HEK293 (cell line): Measurements from ENCODE around the gene C11orf54.
A peak's percentile ranks its signal among the peaks of the same experiment; 100 is the strongest.

Experiments used
- CTCF ChIA-PET: fragments of 350-600 bp; formaldehyde crosslinking; extraction: SDS; loops from one replicate; lab custom pipeline; 2021; ENCODE audit warnings: antibody characterized with exemption; lab: Yijun Ruan, JAX
- POLR2A ChIA-PET: fragments of 300-600 bp; formaldehyde crosslinking; extraction: SDS; loops from one replicate; lab custom pipeline; 2020; ENCODE audit warnings: antibody characterized with exemption, inconsistent platforms; lab: Yijun Ruan, JAX
- H3K27ac ChIP-seq: fragments of 200-500 bp; sonication (Bioruptor generic); 2 replicates; pipeline ENCODE4 v1.5.1; 2014; ENCODE audit warnings: low read depth, low read length, control low read depth, inconsistent platforms; ENCODE audit errors: extremely low read depth
- H3K36me3 ChIP-seq, 2 experiments: fragments of 200-500 bp in 1 of 2; sonication (Bioruptor generic) in 1 of 2; 1 replicate in 1 of 2; 2 replicates in 1 of 2; pipeline ENCODE4 v1.5.1; 2014 to 2017; ENCODE audit warnings: inconsistent platforms in 2 of 2, low read length in 2 of 2; ENCODE audit not compliant: control insufficient read depth in 2 of 2, insufficient read depth in 1 of 2
- H3K4me1 ChIP-seq: fragments of 200-500 bp; sonication (Bioruptor generic); 2 replicates; pipeline ENCODE4 v1.5.1; 2014; ENCODE audit warnings: mild to moderate bottlenecking, low read length, inconsistent platforms; ENCODE audit not compliant: control insufficient read depth, insufficient read depth
- H3K4me3 ChIP-seq: 2 replicates; pipeline ENCODE4 v1.5.1; 2011; ENCODE audit warnings: low read depth, mild to moderate bottlenecking, control low read depth, low read length, moderate library complexity
- H3K9me3 ChIP-seq: fragments of 200-500 bp; sonication (Bioruptor generic); 2 replicates; pipeline ENCODE4 v1.5.1; 2014; ENCODE audit warnings: low read depth, low read length, inconsistent platforms; ENCODE audit not compliant: control insufficient read depth, insufficient read depth
- GLI2 ChIP-seq: fragments of 450-650 bp; formaldehyde crosslinking; IDR thresholded peaks from 2 replicates; pipeline ENCODE4; 2017; ENCODE audit warnings: missing biosample characterization, missing genetic modification characterization, low read depth, borderline replicate concordance
- HIC1 ChIP-seq: fragments of 450-650 bp; formaldehyde crosslinking; IDR thresholded peaks from 2 replicates; pipeline ENCODE4 v1.5.1; 2016; ENCODE audit warnings: missing biosample characterization, missing genetic modification characterization
- KLF8 ChIP-seq: fragments of 450-650 bp; formaldehyde crosslinking; IDR thresholded peaks from 2 replicates; pipeline ENCODE4 v1.5.1; 2016; ENCODE audit warnings: missing biosample characterization, missing genetic modification characterization
- PRDM4 ChIP-seq: fragments of 450-650 bp; formaldehyde crosslinking; IDR thresholded peaks from 2 replicates; pipeline ENCODE4 v1.5.1; 2017; ENCODE audit warnings: missing biosample characterization, missing genetic modification characterization
- REPIN1 ChIP-seq: fragments of 450-650 bp; formaldehyde crosslinking; IDR thresholded peaks from 2 replicates; pipeline ENCODE4 v1.5.1; 2017; ENCODE audit warnings: missing biosample characterization, missing genetic modification characterization, low read depth
- SP2 ChIP-seq: fragments of 450-650 bp; formaldehyde crosslinking; IDR thresholded peaks from 2 replicates; pipeline ENCODE4 v1.5.1; 2016; ENCODE audit warnings: missing biosample characterization, missing genetic modification characterization
- ZBTB20 ChIP-seq: fragments of 450-650 bp; formaldehyde crosslinking; IDR thresholded peaks from 2 replicates; pipeline ENCODE4 v1.5.1; 2016; ENCODE audit warnings: missing biosample characterization, missing genetic modification characterization
- ZFHX2 ChIP-seq: fragments of 450-650 bp; formaldehyde crosslinking; conservative IDR thresholded peaks from 2 replicates; pipeline ENCODE4 v1.5.1; 2016; ENCODE audit warnings: missing biosample characterization, missing genetic modification characterization
- ZNF121 ChIP-seq: fragments of 450-650 bp; formaldehyde crosslinking; IDR thresholded peaks from 2 replicates; pipeline ENCODE4 v1.5.1; 2016; ENCODE audit warnings: missing biosample characterization, missing genetic modification characterization
- ZNF174 ChIP-seq: fragments of 450-650 bp; formaldehyde crosslinking; IDR thresholded peaks from 2 replicates; pipeline ENCODE4 v1.5.0; 2017; ENCODE audit warnings: missing biosample characterization, mild to moderate bottlenecking, missing genetic modification characterization
- ZNF211 ChIP-seq: fragments of 450-650 bp; formaldehyde crosslinking; IDR thresholded peaks from 2 replicates; pipeline ENCODE4 v1.5.1; 2016; ENCODE audit warnings: low read depth, missing biosample characterization, missing genetic modification characterization
- ZNF24 ChIP-seq: fragments of 450-650 bp; formaldehyde crosslinking; IDR thresholded peaks from 2 replicates; pipeline ENCODE4 v1.5.1; 2016; ENCODE audit warnings: missing biosample characterization, missing genetic modification characterization
- ZNF335 ChIP-seq: fragments of 450-650 bp; formaldehyde crosslinking; conservative IDR thresholded peaks from 2 replicates; pipeline ENCODE4 v1.5.1; 2016; ENCODE audit warnings: missing biosample characterization, missing genetic modification characterization
- ZNF366 ChIP-seq: fragments of 450-650 bp; formaldehyde crosslinking; conservative IDR thresholded peaks from 2 replicates; pipeline ENCODE4 v1.5.1; 2016; ENCODE audit warnings: missing biosample characterization, missing genetic modification characterization
- ZNF394 ChIP-seq: fragments of 450-650 bp; formaldehyde crosslinking; IDR thresholded peaks from 2 replicates; pipeline ENCODE4 v1.5.1; 2016; ENCODE audit warnings: missing biosample characterization, missing genetic modification characterization, mild to moderate bottlenecking, moderate library complexity, borderline replicate concordance
- ZNF48 ChIP-seq: fragments of 450-650 bp; formaldehyde crosslinking; IDR thresholded peaks from 2 replicates; pipeline ENCODE4 v1.5.1; 2016; ENCODE audit warnings: missing biosample characterization, missing genetic modification characterization
- ZNF518A ChIP-seq: fragments of 450-650 bp; formaldehyde crosslinking; conservative IDR thresholded peaks from 2 replicates; pipeline ENCODE4 v1.5.1; 2016; ENCODE audit warnings: low read depth, missing biosample characterization, missing genetic modification characterization
- ZNF580 ChIP-seq: fragments of 450-650 bp; formaldehyde crosslinking; IDR thresholded peaks from 2 replicates; pipeline ENCODE4 v1.5.1; 2016; ENCODE audit warnings: missing biosample characterization, missing genetic modification characterization
- ZNF629 ChIP-seq: fragments of 450-650 bp; formaldehyde crosslinking; IDR thresholded peaks from 2 replicates; pipeline ENCODE4 v1.5.1; 2017; ENCODE audit warnings: missing biosample characterization, missing genetic modification characterization
- ZNF658 ChIP-seq: fragments of 450-650 bp; formaldehyde crosslinking; IDR thresholded peaks from 2 replicates; pipeline ENCODE4; 2016; ENCODE audit warnings: missing biosample characterization, missing genetic modification characterization
- ZNF670 ChIP-seq: fragments of 450-650 bp; formaldehyde crosslinking; IDR thresholded peaks from 2 replicates; pipeline ENCODE4 v1.5.1; 2016; ENCODE audit warnings: missing biosample characterization, missing genetic modification characterization, low read depth
- ZNF701 ChIP-seq: fragments of 450-650 bp; formaldehyde crosslinking; IDR thresholded peaks from 2 replicates; pipeline ENCODE4 v1.5.1; 2016; ENCODE audit warnings: missing biosample characterization, missing genetic modification characterization
- ZNF837 ChIP-seq: fragments of 450-650 bp; formaldehyde crosslinking; IDR thresholded peaks from 2 replicates; pipeline ENCODE4 v1.5.1; 2016; ENCODE audit warnings: missing biosample characterization, missing genetic modification characterization
- ZXDB ChIP-seq: fragments of 450-650 bp; formaldehyde crosslinking; IDR thresholded peaks from 2 replicates; pipeline ENCODE4 v1.5.1; 2016; ENCODE audit warnings: missing biosample characterization, missing genetic modification characterization

The C11orf54 gene

GRCh38 chr11:93783765-93784144 lies 42.3 kb downstream of the C11orf54 start (continued):
- no peak for TF ChIP-seq ZXDB
- TF ChIP-seq ZNF366 (tag by site-specific recombination), result peak; percentile 59; the same call in 1 of the 2 replicates
- TF ChIP-seq ZNF335 (tag by site-specific recombination), result peak; percentile 65; the same call in 1 of the 2 replicates
- 0 out of 2 replicates have a peak, but pooled peaks have one; percentile 69 for TF ChIP-seq KLF8 (tag by site-specific recombination)
- TF ChIP-seq HIC1 (tag by site-specific recombination), result no peak
- no peak for TF ChIP-seq ZNF24 (tag by site-specific recombination)
- TF ChIP-seq ZNF670 (tag by site-specific recombination), result no peak
- TF ChIP-seq ZNF174 (tag by site-specific recombination), result no peak
- 0 out of 2 replicates have a peak, but pooled peaks have one; percentile 34 for TF ChIP-seq ZNF629 (tag by site-specific recombination)
- no peak for TF ChIP-seq ZNF837 (tag by site-specific recombination)
- no peak for TF ChIP-seq REPIN1 (tag by site-specific recombination)
- TF ChIP-seq ZNF701 (tag by site-specific recombination), result no peak
- no peak for TF ChIP-seq ZNF211 (tag by site-specific recombination)
- TF ChIP-seq ZNF658, result no peak
- TF ChIP-seq GLI2 (tag by site-specific recombination), result no peak
- TF ChIP-seq, all 188 proteins: peak for 10

GRCh38 chr11:93784145-93784934 lies 42.9 kb downstream of the C11orf54 start, which contains the start of gene MED17:
Gene MED17, plus strand, starts transcription at chr11:93784282. Its CDS starts 232 bp downstream, at chr11:93784514.
- Histone ChIP-seq H3K36me3 (peaks cover 7 to 28% of the 10 kb centered on the region in 2 experiments), H3K9me3 (no peaks in the 10 kb centered on the region), H3K27ac (peak within 1 kb of the TSS; percentile 79), H3K4me1 (no peaks in the 10 kb centered on the region), H3K4me3 (peak within 1 kb of the TSS; percentile 98)
- ChIA-PET CTCF (interaction anchor here (0.7 to 1.3 kb wide), 2 partner anchors 43 to 105 kb away, joined by 4 read pairs; partner anchors contain the start of genes C11orf54 and TAF1D), POLR2A (interaction anchor here (0.7 to 3.9 kb wide), 21 partner anchors 8 to 708 kb away, joined by 3 to 149 read pairs (median 6); partner anchors contain the start of genes C11orf54, CEP295 and TAF1D)
- TF ChIP-seq ZBTB20 (tag by site-specific recombination) (peak; percentile 68), ZNF580 (tag by site-specific recombination) (peak; percentile 100), ZNF394 (tag by site-specific recombination) (0 out of 2 replicates have a peak, but pooled peaks have one; percentile 13), ZFHX2 (0 out of 2 replicates have a peak, but pooled peaks have one; percentile 9), ZNF48 (tag by site-specific recombination) (no peak), SP2 (peak; percentile 64), ZNF121 (tag by site-specific recombination) (0 out of 2 replicates have a peak, but pooled peaks have one; percentile 31), ZNF518A (tag by site-specific recombination) (peak; percentile 64; the same call in 1 of the 2 replicates), ZNF629 (tag by site-specific recombination) (peak; percentile 78), PRDM4 (no peak)
